ENCODE measurements around the gene IL10.

The IL10 gene

DNA sequence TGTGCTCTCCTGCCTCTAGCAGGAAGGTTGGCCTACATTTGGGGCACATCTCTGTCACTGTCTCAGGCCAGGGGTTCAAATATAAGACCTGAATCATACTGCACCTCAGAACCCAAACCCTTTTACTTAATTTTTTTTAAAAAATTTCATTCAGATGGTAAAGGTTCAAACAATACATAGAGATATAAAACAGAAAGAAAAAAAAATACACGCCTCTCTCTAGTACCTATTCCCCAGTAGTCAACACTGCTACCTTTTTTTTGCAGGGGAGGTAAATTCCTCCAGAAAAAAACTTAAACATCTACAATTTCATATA lies 54.7 kb downstream of the IL10 start:
- Mint-ChIP-seq H3K4me1 (peaks cover 81% of the 10 kb centered on the region), H3K4me3 (peak overlapping the region; percentile 9), H3K27ac (ENCODE audit: low read depth) (peak overlapping the region; percentile 100), H3K9me3 (no peaks in the 10 kb centered on the region), H3K36me3 (ENCODE audit: insufficient read depth) (peaks cover 20% of the 10 kb centered on the region), H3K27me3 (no peaks in the 10 kb centered on the region)
- no peak for ATAC-seq (replicated peaks; ENCODE audit: extremely low read depth, poor library complexity, severe bottlenecking)
- no peak for DNase-seq (ENCODE audit: low spot score in 2 of 2)
